Progenitor cell of endocrine pancreas (in vitro differentiated cells): ENCODE measurements around the gene AFF2. TPM values are rescaled to one million over a fixed set of nuclear protein-coding genes. Genes with fewer than 3 reads are reported as not detected.

Experiments used
- DNase-seq: peaks from one replicate; pipeline ENCODE4 v3.0.0; 2021; ENCODE audit warnings: low spot score; ENCODE audit not compliant: unreplicated experiment
- H3K27ac Mint-ChIP-seq: 2 replicates; pipeline ENCODE4 v1.8.0; 2021; ENCODE audit warnings: mild to moderate bottlenecking, moderate library complexity, mixed read lengths
- H3K27me3 Mint-ChIP-seq: 2 replicates; pipeline ENCODE4 v1.8.0; 2021; ENCODE audit warnings: mixed read lengths
- H3K36me3 Mint-ChIP-seq: 2 replicates; pipeline ENCODE4 v1.8.0; 2022; ENCODE audit warnings: mixed read lengths; ENCODE audit not compliant: insufficient read depth
- H3K4me1 Mint-ChIP-seq: 2 replicates; pipeline ENCODE4 v1.8.0; 2021; ENCODE audit warnings: low read depth, mixed read lengths
- H3K4me3 Mint-ChIP-seq: 2 replicates; pipeline ENCODE4 v1.8.0; 2021; ENCODE audit warnings: low read depth, mild to moderate bottlenecking, moderate library complexity, mixed read lengths
- H3K9me3 Mint-ChIP-seq: 2 replicates; pipeline ENCODE4 v1.8.0; 2021; ENCODE audit warnings: low read depth, mixed read lengths
- total RNA-seq: library from RNA; stranded (reverse); gene quantifications from 2 replicates; pipeline ENCODE4 v1.2.1, GENCODE V29; 2021
- TF ChIP-seq, protein P1 (sequence below): fragments of 200-600 bp; sonication (generic); IDR thresholded peaks from one replicate; pipeline ENCODE4 v1.5.0; 2021; ENCODE audit warnings: antibody characterized with exemption, mild to moderate bottlenecking; ENCODE audit not compliant: unreplicated experiment

AFF2 gene
- total RNA-seq, 1 donor from 2014 or later: 8.4 TPM

DNA sequence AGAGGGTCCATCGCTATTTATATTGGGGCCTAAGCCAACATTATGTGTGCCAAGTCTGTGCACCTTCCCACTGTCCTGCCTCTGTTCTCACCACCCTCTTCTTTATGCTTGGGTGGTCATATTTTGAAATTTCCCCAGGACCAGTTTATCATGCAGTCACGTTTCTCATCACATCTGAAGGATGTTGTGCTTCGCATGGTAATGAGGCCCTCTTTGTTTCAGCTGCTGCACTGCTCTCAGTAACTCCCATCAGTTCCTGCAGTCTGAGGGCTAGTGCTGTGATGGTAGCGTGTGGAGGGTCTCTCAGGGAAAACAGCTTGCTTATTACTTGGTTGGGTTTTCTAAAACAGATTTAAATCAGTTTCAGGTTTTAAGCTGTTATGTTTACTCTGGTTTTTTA lies 288.0 kb downstream of the AFF2 start:
- no peak for DNase-seq
- no peaks in the 10 kb centered on the region for H3K4me1 Mint-ChIP-seq
- TF ChIP-seq, protein P1, sequence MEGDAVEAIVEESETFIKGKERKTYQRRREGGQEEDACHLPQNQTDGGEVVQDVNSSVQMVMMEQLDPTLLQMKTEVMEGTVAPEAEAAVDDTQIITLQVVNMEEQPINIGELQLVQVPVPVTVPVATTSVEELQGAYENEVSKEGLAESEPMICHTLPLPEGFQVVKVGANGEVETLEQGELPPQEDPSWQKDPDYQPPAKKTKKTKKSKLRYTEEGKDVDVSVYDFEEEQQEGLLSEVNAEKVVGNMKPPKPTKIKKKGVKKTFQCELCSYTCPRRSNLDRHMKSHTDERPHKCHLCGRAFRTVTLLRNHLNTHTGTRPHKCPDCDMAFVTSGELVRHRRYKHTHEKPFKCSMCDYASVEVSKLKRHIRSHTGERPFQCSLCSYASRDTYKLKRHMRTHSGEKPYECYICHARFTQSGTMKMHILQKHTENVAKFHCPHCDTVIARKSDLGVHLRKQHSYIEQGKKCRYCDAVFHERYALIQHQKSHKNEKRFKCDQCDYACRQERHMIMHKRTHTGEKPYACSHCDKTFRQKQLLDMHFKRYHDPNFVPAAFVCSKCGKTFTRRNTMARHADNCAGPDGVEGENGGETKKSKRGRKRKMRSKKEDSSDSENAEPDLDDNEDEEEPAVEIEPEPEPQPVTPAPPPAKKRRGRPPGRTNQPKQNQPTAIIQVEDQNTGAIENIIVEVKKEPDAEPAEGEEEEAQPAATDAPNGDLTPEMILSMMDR: no peak
- no peak overlapping the region for H3K27ac Mint-ChIP-seq
- H3K27me3 Mint-ChIP-seq: no peaks in the 10 kb centered on the region
- H3K9me3 Mint-ChIP-seq: peaks cover 3% of the 10 kb centered on the region
- H3K36me3 Mint-ChIP-seq: no peaks in the 10 kb centered on the region
- no peak overlapping the region for H3K4me3 Mint-ChIP-seq

DNA sequence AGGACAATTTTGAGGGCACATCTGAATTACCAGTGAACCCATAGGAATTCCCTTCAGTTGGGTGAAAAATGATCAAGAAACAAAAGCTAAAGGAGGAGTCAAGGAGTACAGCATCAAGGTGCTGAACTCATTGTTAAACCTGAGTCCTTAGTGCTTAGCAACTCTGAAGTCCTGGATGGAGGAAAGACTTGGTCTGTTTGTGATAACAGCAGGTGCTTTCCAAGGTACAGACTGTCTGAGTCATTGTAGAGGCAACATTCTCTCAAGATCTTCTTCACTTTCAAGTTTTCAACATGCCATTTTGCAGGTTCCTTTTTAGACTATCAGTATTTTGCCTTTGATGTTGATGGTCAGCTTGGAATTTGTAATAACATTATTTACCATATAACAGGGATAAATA lies 293.9 kb downstream of the AFF2 start:
- Mint-ChIP-seq H3K27ac (no peak overlapping the region), H3K27me3 (no peaks in the 10 kb centered on the region), H3K36me3 (no peaks in the 10 kb centered on the region), H3K4me1 (no peaks in the 10 kb centered on the region), H3K9me3 (peaks cover 3% of the 10 kb centered on the region), H3K4me3 (no peak overlapping the region)
- TF ChIP-seq, protein P1: no peak
- DNase-seq: no peak

DNA sequence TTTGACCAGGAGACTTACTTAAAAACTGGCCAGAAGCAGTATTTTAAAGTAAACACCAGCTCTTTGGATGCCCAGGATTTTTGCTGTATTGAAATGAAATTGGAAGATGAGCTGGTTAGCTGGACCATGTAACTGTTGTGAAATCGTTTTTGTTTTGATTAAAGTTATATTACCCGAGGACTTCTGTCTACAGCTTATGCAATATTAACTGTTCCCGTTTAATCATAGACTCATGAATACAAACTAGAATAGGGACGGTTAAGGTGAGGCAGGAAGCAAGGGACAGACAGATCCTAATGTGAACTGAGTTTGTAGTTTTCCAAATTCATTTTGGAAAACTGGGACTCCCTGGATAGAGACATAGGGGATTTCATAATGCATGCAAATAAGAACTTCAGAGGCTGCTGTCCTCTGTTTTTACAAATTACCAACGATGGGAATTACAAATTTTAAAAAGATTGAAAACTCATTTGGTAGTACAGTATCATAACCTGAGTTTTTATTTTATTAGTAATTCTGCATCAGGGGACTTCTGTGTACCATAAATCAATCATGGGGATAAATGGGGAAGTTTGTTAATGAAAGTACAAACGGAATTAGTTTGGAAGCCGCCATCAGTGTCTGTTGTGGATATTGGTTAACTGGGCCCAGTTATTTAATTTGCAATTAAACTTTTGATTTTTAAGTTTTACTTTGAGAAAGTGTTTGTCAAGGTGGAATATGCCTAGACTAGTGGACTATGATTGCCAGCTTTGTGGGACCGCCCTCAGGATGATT lies 304.4 kb downstream of the AFF2 start:
- TF ChIP-seq, protein P1: no peak
- H3K36me3 Mint-ChIP-seq: no peaks in the 10 kb centered on the region

DNA sequence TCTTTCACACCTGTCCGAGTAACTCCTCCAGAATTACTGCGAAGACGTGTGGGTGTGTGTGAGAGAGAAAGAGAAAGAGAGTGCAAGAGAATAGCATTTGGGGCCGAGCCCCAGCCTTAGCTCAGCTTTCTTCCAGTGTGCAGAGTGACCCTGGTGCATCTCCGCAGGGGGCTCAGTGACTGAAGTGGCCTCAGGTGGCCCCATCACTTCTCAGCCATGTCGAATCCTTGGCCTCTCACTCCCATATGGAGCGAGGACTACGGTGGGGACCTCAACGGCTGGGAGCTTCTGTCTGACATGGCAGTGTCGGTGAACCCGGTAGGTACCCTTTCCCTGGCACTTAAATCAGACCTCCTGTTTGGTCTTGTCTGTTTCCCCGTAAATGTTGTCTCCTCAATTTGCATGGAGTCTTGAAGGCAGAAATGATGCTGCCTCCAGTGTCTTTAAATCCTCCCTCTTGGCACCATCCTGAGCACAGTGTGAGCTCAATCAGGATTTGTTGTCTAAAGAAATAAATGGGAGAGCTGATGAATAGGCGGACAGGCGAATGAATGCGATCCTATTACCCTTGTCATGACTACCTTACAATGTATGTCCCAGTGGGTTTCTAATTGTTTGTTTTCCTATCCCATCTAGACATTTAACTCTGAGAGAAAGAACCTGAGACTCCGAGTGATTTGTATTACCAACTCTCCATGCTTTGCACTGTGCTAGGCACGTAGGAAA lies 305.9 kb downstream of the AFF2 start:
- Mint-ChIP-seq H3K27me3 (no peaks in the 10 kb centered on the region), H3K9me3 (peaks cover 18% of the 10 kb centered on the region)

More for the DNA sequence above, 304.4 kb downstream of the AFF2 start:
- Mint-ChIP-seq H3K4me1 (peaks cover 4% of the 10 kb centered on the region), H3K27me3 (no peaks in the 10 kb centered on the region), H3K9me3 (peaks cover 15% of the 10 kb centered on the region), H3K4me3 (no peak overlapping the region), H3K27ac (no peak overlapping the region)
- DNase-seq: no peak

DNA sequence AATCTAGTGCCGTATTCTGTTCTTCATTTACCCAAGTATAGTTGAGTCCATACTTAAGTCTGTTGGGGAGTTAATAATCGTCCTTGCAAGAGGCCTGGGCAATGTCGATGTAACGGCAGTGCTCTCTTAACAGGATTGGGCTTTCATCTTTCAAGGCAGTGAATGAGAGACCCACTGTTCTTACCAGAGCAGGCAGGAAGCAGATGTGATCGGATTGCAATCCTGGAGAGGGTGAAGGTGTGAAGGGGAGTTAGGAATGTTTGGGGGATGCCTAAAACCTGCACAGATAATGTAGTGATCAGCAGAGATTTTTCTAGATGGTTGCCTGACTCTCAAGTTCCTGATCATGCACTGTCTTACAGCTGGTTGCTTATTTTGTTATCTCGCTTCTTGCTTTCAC lies 308.4 kb downstream of the AFF2 start:
- Mint-ChIP-seq H3K4me3 (no peak overlapping the region), H3K27me3 (no peaks in the 10 kb centered on the region), H3K36me3 (no peaks in the 10 kb centered on the region), H3K9me3 (peaks cover 23% of the 10 kb centered on the region), H3K27ac (peak overlapping the region; percentile 16), H3K4me1 (peaks cover 14% of the 10 kb centered on the region)
- DNase-seq: no peak
- TF ChIP-seq, protein P1: no peak

More for the DNA sequence above, 305.9 kb downstream of the AFF2 start:
- TF ChIP-seq, protein P1: no peak
- H3K27ac Mint-ChIP-seq: no peak overlapping the region
- H3K4me3 Mint-ChIP-seq: no peak overlapping the region
- H3K4me1 Mint-ChIP-seq: peaks cover 6% of the 10 kb centered on the region
- H3K36me3 Mint-ChIP-seq: no peaks in the 10 kb centered on the region
- no peak for DNase-seq
